GM20431 (cell line): Measurements from ENCODE around the gene SLC26A1.

Source experiments
- in situ Hi-C: fragments of 300-500 bp; cut with MseI, MboI; formaldehyde crosslinking; loops from one replicate; pipeline ENCODE4 v1.15.0; 2020; ENCODE audit warnings: low sequenced_read_pairs; ENCODE audit not compliant: unreplicated experiment

Gene SLC26A1

GRCh38 chr4:993111-994029 is at the start of gene SLC26A1:
Gene SLC26A1 (minus strand): TSS chr4:993404. CDS start chr4:991703, 1,701 bp downstream.
- in situ Hi-C loops = no loop called here

GRCh38 chr4:1042352-1043055 is 49.3 kb upstream of the SLC26A1 start:
- in situ Hi-C loops = no loop called here

GRCh38 chr4:1041936-1042330 is 48.7 kb upstream of the SLC26A1 start:
- in situ Hi-C loops = no loop called here

GRCh38 chr4:1041147-1041935 is 48.1 kb upstream of the SLC26A1 start:
- in situ Hi-C loops = no loop called here

- in situ Hi-C loops = no loop called here
Observed at GRCh38 chr4:1040344-1041146, 47.3 kb upstream of the SLC26A1 start.

GRCh38 chr4:1039493-1040343 is 46.5 kb upstream of the SLC26A1 start:
- in situ Hi-C loops = no loop called here

GRCh38 chr4:1038948-1039492 is 45.8 kb upstream of the SLC26A1 start:
- in situ Hi-C loops = no loop called here

- in situ Hi-C loops = no loop called here
Observed at GRCh38 chr4:1036976-1037810, 44.0 kb upstream of the SLC26A1 start.

- in situ Hi-C loops = no loop called here
Observed at GRCh38 chr4:1036095-1036494, 42.9 kb upstream of the SLC26A1 start.

- in situ Hi-C loops = no loop called here
Observed at GRCh38 chr4:1035510-1035909, 42.3 kb upstream of the SLC26A1 start.

- in situ Hi-C loops = no loop called here
Observed at GRCh38 chr4:1033840-1034551, 40.8 kb upstream of the SLC26A1 start.

- in situ Hi-C loops = no loop called here
Observed at GRCh38 chr4:1032861-1033260, 39.7 kb upstream of the SLC26A1 start.

GRCh38 chr4:1031956-1032795 is 39.0 kb upstream of the SLC26A1 start:
- in situ Hi-C loops = no loop called here

- in situ Hi-C loops = no loop called here
Observed at GRCh38 chr4:1031346-1031745, 38.1 kb upstream of the SLC26A1 start.

- in situ Hi-C loops = no loop called here
Observed at GRCh38 chr4:1030559-1030958, 37.4 kb upstream of the SLC26A1 start.

- in situ Hi-C loops = no loop called here
Observed at GRCh38 chr4:1030031-1030430, 36.8 kb upstream of the SLC26A1 start.
